Superior temporal gyrus (tissue), 1 donor: ENCODE data around the gene NME2.
"Not testable (repeated sequence)": the region's sequence is repeated elsewhere in the genome, so short reads cannot be mapped to it uniquely, and the experiment has no call there.

Source experiments
- DNase-seq: peaks from one replicate; pipeline ENCODE4 v3.0.0-alpha.2; 2016; ENCODE audit errors: extremely low spot score

The NME2 gene

DNA sequence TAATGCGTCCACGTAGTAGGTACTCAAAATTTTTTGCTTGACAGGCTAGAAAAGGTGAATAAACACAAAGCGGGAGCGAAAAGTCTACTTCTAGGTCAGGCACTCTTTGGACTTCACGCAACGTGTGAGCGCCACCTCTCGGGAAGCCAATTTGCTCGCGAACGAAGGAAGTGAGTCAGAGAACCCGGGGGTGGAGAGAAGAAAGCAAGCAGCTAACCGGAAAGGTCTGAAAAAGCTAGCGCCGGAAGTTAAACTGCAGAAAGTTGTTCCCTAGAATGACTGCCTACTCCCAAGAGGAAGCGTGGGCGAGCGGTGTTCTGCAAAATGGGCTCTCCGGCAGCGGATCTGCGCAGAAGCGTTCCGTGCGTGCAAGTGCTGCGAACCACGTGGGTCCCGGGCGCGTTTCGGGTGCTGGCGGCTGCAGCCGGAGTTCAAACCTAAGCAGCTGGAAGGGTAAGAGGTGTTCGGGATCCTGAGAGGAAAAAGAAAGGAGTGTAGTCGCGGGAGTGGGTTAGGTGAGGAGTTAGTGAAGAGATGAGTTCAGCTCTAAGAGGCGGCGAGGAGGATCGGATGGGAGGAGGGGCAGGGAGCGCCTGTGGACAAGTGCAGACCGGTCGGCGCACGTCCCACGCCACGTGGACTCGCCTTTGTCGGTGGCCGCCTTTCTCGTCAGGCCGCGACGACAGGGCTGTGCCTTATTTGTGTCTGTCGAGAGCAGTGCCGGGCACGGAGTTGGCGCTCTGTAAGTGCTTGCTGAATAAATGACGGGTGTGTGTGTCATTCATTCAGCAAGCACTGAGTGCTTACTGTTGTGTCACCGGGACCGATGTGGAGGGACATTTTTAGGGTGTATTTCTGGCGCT, 12.8 kb upstream of the NME2 start, which contains the start of gene NME1:
Gene NME1, plus strand, starts transcription at position 350 of the 863 bp plus-strand sequence. CDS start 2,096 bp downstream, outside the sequence.
- peak; percentile 100 for DNase-seq

DNA sequence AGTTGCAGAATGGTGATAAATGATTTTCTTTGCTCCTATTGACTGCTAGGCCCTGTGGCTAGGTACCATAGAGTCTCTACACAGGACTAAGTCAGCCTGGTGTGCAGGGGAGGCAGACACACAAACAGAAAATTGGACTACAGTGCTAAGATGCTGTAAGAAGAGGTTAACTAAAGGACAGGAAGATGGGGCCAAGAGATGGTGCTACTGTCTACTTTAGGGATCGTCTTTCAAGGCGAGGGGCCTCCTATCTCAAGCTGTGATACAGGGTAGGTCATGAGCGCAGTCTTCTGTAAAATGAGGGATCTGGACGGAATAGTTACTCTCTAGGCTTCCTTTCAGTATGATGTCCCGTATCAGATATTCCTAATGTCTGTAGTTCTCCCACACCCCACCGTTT, 12.0 kb upstream of the NME2 start:
- DNase-seq = peak; percentile 12

DNA sequence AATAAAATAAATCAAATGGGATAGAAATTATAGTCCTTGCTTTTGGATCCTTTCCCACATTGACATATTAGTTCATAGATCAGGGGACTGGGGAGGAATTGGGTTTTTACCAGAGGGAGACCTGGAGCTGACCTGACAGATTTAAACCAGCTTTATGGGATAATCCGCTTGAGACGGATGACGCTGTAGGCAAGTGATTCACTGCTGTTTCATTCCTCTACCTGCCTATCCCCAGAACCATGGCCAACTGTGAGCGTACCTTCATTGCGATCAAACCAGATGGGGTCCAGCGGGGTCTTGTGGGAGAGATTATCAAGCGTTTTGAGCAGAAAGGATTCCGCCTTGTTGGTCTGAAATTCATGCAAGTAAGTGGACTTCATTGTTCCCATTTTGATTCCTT, 10.8 kb upstream of the NME2 start:
- no peak for DNase-seq

DNA sequence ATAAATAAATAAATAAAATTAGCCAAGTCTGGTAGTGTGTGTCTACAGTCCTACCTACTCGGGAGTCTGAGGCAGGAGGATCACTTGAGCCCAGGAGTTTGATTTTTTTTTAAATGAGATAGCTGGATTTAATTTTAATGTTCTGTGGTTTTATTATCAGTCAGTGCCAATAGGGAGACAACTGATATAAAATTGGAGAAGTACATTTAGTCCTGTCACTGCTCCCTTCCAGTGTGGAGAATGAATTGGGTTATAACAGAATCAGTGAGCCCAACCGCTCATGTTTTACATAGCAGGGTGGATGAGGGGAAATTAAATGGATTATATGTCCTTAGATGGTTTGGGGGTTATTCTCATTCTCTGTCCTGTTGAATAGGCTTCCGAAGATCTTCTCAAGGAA, 6.6 kb upstream of the NME2 start:
- no peak for DNase-seq

DNA sequence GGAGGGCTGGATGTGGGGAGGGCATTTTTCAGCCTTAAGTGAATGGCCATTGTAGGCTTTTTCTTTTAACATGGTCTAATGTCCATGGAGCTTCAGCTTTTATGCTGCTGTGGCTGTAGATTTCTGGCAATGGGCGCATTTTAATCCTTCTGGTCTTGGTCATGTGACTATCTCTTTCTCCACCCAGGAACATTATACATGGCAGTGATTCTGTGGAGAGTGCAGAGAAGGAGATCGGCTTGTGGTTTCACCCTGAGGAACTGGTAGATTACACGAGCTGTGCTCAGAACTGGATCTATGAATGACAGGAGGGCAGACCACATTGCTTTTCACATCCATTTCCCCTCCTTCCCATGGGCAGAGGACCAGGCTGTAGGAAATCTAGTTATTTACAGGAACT, 4.7 kb upstream of the NME2 start:
- no peak for DNase-seq

DNA sequence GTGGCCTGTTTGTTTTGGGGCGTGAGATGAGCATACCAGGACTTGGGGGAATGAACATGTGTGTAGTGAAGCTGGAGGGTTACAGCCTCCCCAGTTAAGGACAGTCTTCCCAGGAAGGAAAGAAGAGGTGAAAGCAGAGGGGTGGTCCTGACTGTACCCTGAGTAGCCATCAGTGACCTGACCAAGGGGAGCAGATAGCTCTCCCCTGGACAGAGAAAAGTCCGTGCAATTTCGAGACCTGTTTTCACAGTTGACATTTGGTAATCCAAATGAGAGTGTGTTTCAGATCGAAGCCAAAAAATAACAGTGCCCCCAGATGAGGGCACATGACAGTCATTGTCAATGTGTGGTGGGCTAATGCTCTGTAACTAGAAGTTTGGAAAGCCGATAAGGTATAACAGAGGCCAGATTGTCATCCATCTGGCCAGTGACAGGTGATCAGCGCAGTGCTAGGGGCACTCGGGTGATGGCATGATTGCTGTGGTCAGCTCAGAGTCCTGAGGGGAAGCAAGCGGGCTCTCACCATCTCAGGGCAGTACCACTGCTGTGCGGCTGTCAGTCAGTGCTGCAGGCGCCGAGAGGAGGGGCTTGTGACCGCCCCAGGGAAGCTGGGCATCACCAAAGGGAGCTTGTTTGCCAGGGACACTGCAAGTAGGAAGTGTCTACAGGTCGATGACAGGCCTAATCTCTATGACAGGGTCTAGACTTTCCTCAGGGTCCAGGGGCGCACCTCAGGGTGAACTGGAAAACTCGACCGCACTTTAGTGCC, 1.1 kb upstream of the NME2 start:
- no peak for DNase-seq

DNA sequence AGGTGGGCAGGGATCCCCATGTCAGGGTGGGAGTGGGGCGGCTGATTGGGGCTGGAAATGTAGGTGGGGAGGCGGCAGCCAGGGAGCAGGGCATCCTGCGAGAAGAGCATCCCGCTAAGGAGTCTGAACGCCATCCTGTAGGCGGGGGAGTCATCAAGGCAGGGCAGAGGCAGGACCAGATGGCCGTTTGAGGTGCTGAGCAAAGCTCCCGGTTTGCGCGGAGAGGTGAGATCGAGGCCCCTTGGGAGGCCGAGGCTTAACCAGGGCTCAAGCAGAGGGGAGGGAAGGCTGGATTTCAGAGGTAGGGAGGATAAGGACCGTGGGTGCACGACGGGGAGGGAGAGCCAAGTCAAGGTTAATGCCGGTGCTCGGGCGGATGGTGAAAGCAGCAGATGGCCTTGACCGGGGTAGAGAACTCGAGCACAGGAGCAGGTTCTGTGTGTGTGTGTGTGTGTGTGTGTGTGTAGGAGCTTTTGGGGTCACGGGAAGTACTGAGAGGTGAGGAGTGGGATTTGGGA, 472 bp upstream of the NME2 start:
- no peak for DNase-seq

DNA sequence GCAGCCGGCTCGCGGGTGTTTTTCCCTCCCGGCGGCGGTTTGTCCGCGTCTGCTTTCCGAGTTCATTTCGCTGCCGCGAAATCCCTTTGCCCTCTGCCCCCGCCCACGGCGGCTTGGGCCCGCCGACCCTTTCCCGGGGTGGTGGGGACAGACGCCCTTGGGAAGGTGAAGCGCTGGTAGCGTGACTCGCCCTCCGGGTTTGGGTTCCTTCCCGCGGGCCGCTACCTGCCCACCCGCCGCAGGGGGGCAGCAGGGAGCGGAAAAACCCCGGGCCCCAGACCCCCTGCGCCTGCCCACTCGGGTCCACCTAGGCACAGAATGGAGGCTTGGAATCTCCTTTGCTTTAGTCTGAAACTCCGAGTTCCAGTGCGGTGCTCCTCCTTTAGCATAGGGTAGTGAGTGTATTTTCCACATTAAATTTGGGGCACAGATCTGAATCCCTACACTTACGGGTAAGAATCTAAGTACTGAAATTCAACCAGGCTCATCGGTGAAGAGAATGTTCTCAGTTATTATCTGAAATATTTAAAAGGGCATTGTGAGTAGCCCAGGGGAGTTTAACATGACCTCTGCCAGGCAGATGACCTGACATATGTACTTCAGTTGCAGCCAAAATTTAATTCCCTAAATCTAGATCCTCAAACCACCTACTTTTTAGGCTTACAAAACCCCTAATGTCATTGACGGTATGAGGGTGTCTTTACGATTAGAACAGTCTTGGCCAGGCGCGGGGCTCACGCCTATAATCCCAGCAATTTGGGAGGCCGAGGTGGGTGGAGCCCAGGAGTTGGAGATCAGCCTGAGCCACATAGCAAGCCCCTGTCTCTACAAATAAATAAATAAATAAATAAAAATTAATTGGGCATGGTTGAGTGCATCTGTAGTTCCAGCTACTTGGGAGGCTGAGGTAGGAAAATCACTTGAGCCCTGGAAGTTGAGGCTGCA, 1.0 kb downstream of the NME2 start:
- DNase-seq = peak; percentile 13

DNA sequence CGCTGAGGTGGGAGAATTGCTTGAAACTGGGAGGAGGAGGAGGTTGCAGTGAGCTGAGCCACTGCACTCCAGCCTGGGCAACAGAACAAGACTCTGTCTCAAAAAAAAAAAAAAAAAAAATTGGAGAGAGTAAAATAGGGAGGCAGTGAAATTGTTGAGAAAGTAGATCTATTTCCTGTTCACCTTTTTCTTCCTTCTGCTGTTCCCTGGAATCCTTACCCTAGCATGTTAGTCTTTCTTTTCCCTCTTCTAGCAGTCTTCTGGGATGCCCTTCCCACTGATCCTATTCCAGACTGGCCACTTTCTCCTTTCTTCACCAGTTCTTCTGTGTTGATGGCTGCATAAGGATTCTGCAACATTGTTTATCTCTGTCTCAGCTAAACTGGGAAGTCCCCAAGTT, 3.1 kb downstream of the NME2 start:
- no peak for DNase-seq

DNA sequence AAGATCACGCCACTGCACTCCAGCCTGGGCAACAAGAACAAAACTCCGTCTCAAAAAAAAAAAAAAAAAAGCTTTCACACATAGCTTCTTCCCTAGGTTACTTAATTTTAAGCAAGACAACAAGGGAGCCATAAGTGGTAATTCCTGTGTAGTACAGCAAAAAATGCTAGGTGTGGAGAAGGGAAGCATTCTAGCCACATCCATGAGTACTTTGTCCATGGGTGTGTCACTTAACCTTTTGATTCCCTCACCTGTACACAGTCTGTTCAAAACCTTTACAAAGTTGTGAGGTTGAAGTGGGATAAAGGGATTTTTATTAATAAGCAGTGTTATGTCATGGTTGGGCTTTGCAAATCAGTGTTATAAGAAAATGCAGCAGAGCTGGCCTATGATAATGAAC, 4.5 kb downstream of the NME2 start:
- no peak for DNase-seq

DNA sequence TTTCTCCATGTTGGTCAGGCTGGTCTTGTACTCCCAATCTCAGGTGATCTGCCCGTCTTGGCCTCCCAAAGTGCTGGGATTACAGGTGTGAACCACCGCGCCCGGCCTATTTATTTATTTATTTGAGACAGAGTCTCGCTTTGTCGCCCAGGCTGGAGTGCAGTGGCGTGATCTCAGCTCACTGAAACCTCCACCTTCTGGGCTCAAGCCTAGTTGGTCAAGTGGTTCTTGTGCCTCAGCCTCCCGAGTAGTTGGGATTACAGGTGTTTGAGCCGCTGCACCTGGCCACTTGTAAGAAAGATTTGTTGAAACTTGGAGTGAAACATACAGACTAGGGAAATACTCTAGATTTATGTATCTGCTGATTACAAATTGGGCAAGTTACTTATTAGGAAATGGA, 5.8 kb downstream of the NME2 start:
- DNase-seq = not testable (repeated sequence)

DNA sequence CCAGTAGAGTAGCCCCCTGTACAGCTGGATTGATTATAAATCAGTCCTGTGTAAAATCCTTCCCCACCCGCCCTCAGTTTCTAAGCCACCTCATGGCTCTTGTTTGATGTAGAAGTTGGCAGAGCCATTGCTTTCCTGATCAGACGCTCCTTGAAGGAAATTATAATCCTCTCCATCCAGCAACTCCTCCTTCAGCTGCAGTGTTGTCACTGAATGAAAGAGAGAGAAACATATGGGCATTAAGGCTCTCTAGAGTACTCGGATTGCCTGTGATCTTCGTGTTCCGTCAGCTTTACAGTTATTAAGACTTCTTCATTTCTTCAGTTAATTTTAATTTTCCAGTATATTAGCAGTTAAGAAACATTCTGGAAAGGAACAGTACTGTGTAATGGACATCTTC, 14.3 kb downstream of the NME2 start:
- DNase-seq = no peak

DNA sequence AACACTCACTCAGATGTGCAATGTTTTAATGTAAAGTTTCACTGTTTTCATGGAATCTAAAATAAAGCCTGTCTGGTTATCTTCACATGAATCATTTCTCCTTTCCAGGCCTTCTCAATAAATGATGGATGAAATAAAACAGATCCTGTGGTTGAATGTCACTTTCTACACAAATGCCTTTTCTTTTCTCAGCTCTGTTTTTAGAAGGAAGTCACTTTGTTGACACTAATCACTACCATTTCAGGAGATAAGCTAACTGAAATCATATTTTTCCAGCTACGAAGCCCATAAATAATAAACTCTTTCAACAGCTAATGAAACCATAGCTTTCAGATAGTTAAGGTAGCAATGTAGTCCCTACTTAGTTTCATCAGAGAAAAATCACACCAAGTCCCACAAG, 17.9 kb downstream of the NME2 start:
- no peak for DNase-seq

DNA sequence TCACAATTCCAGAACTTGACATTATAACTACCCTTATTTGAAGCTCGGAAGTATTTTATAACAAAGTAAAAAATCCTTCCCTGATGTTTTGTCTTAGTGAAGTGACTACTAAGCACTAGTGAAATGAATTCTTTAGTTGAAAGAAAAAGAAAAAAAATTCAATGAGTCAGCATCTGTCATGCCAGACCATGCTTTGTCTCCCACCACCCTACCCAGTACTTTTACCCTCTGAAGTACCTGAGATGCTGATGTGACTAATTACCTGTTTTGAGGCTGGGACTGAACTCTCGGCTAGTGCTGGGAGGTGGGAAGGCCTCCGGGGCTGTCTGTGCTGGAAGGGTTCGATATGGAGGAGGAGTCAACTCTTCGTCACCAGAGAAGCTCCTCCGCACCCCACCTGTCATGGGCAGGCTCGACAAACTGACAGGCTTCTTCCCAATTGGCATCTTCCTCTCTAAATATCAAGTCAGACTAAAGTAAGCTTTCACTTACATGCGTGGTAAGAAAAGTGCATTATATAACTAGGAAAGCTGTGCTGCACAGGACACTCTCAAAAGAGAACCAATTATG, 19.6 kb downstream of the NME2 start:
- peak; percentile 41 for DNase-seq

DNA sequence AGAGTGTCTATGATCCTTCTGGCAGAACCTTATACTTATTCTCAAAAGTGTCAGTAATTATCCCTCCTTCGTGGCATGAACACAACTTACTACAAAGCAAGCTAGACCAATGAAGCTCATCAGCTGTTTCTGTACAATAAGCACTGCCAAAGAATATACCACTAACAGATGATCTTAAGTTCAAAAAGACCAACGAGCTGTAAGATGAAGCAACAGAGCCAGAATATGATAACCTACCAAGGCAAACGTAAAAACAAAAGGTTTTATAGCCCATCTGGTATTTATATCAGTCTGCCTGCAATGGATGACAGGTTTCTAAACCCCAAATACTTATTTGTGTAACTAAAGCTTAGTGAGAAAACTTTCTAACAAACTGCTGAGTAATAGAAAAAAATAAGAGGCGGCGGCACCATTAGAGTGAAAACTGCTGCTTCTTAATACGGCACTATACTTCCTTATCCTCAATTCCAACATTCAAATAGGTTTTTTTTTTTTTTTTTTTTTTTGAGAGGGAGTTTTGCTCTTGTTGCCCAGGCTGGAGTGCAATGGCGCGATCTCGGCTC, 22.1 kb downstream of the NME2 start:
- no peak for DNase-seq

DNA sequence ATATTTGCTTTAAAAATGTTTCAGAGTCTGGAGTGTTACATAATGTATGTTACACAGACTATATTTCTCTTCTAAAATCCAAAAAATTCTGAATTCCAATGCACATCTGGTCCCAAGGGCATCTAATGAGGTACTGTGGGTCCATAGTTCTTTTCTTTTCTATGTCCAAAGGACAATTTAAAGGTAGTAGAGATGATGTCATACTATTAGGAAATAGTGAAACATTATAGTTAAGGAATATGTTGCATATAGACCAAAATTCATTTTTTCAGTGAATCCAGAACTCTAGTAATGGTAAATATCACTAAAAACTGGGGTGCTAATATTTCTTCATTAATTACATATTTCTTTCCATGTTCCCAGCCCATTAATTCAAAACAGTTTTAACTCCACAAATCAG, 23.0 kb downstream of the NME2 start:
- DNase-seq = no peak

DNA sequence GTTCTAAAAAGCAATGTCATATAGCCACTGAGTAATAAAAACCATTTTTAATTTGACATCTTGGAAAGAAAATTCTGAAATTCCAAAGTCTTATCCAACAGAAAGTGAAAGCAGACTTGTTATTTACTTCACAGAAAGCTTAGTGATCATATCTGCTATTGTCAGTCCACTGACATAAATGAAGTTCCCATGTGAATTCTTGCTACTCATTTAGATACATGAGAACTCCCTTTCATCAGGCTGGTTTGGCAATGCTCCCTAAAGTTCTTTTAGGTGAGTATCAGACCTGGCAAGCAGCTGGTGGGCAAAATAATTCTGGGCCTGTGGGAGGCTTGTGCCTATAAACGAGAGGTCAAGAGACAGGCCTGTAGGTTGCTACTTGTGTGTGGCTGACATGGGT, 23.4 kb downstream of the NME2 start:
- DNase-seq = no peak

DNA sequence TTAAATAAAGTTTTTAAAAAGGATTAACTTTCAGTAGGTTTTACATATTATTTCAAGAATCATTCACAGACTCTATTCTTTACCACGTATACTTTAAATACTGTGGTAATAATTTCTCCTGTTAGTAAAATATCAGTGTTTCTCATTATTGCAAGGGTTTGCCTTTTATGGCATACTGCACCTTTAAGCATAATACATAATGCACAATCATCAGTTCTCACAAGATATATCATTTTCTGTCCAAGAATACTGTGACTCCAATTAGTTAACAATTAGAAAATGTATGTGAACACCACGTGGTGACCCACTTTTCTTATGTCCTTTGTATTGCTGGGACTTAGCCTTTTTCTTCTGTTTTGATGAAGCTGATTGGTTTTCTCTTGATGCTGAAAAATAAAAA, 25.7 kb downstream of the NME2 start:
- DNase-seq = no peak

DNA sequence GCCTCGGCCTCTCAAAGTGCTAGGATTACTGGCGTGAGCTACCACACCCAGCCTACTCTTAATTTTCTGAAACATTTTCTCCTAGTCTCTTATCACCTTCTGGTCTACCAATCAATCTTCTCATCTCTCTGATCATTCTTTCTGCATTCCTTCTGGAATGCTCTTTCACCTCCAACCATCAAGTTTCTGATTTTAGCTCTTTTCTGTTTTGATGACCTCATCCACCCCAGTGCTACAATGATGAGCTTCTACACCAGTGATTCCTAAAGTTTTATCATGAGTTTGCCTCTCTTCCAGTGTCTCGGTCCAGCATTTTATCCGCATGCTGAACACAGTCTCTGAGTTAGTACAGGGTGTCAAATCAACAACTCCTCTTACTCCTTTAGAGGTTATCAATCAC, 31.5 kb downstream of the NME2 start:
- DNase-seq = no peak

DNA sequence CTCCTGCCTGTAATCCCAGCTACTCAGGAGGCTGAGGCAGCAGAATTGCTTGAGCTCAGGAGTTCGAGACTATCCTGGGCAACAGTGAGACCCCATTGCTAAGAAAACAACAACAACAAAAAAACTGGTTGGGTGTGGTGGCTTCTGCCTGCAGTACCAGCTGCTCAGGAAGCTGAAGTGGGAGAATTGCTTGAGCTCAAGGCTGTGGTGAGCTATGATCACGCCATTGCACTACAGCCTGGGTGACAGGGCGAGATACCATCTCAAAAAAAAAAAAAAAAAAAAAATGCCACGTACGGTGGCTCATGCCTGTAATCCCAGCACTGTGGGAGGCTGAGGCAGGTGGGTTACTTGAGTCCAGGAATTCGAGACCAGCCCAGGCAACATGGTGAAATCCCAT, 34.1 kb downstream of the NME2 start:
- no peak for DNase-seq

DNA sequence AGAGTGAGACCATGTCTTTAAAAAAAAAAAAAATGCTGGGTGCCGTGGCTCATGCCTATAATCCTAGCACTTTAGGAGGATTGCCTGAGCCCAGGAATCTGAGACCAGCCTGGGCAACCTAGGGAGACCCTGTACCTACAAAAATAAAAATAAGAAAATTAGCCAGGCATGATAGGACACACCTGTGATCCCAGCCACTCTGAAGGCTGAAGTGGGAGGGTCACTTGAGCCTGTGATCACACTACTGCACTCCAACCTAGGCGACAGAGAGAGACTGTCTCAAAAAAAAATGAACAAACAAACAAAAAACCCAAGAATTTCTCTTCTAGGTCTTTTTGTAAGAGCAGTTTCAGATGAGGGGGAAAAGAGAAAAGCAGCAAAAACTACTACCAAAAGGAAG, 34.6 kb downstream of the NME2 start:
- DNase-seq = no peak
